ENCODE data around the gene DPP10.

The DPP10 gene

GRCh38 chr2:114580691-114581090 lies 138.2 kb downstream of the DPP10 start:
- H3K9ac ChIP-seq (ENCODE audit: insufficient read length, low read depth), result no peak overlapping the region
- H3K36me3 ChIP-seq (ENCODE audit: insufficient read depth, insufficient read length, low read length), result no peaks in the 10 kb centered on the region
- TF ChIP-seq SUZ12 (IDR thresholded peaks at IDR 0.05; ENCODE audit: extremely low read depth, insufficient read depth, insufficient read length), result no peak
- no peak for TF ChIP-seq ZNF274 (IDR thresholded peaks at IDR 0.05; ENCODE audit: low read depth, low read length)
- TF ChIP-seq YY1 (IDR thresholded peaks at IDR 0.05; ENCODE audit: insufficient read depth, insufficient read length), result no peak
- DNase-seq (ENCODE audit: low read depth, low spot score), result no peak
- H3K27me3 ChIP-seq (ENCODE audit: insufficient read depth, insufficient read length), result no peaks in the 10 kb centered on the region
- no peak overlapping the region for H3K4me3 ChIP-seq (ENCODE audit: insufficient read length, low read depth)
- no peaks in the 10 kb centered on the region for H3K4me1 ChIP-seq (ENCODE audit: insufficient read depth, insufficient read length)
- H3K9me3 ChIP-seq (ENCODE audit: insufficient read depth, low read length), result no peaks in the 10 kb centered on the region

GRCh38 chr2:114598329-114598728 lies 155.9 kb downstream of the DPP10 start:
- H3K9ac ChIP-seq (ENCODE audit: insufficient read length, low read depth), result no peak overlapping the region
- no peak for DNase-seq (ENCODE audit: low read depth, low spot score)
- TF ChIP-seq ZNF274 (IDR thresholded peaks at IDR 0.05; ENCODE audit: low read depth, low read length), result no peak

GRCh38 chr2:114609203-114609602 lies 166.8 kb downstream of the DPP10 start:
- Histone ChIP-seq H3K9me3 (ENCODE audit: insufficient read depth, low read length) (no peaks in the 10 kb centered on the region), H3K4me3 (ENCODE audit: insufficient read length, low read depth) (no peak overlapping the region), H3K9ac (ENCODE audit: insufficient read length, low read depth) (no peak overlapping the region), H3K36me3 (ENCODE audit: insufficient read depth, insufficient read length, low read length) (no peaks in the 10 kb centered on the region), H3K4me1 (ENCODE audit: insufficient read depth, insufficient read length) (peaks cover 3% of the 10 kb centered on the region), H3K27me3 (ENCODE audit: insufficient read depth, insufficient read length) (no peaks in the 10 kb centered on the region)
- no peak for DNase-seq (ENCODE audit: low read depth, low spot score)
- TF ChIP-seq SUZ12 (IDR thresholded peaks at IDR 0.05; ENCODE audit: extremely low read depth, insufficient read depth, insufficient read length), result no peak
- TF ChIP-seq YY1 (IDR thresholded peaks at IDR 0.05; ENCODE audit: insufficient read depth, insufficient read length), result no peak
- no peak for TF ChIP-seq ZNF274 (IDR thresholded peaks at IDR 0.05; ENCODE audit: low read depth, low read length)

More at GRCh38 chr2:114598329-114598728, 155.9 kb downstream of the DPP10 start:
- Histone ChIP-seq H3K36me3 (ENCODE audit: insufficient read depth, insufficient read length, low read length) (no peaks in the 10 kb centered on the region), H3K4me3 (ENCODE audit: insufficient read length, low read depth) (no peak overlapping the region), H3K9me3 (ENCODE audit: insufficient read depth, low read length) (no peaks in the 10 kb centered on the region), H3K27me3 (ENCODE audit: insufficient read depth, insufficient read length) (no peaks in the 10 kb centered on the region), H3K4me1 (ENCODE audit: insufficient read depth, insufficient read length) (no peaks in the 10 kb centered on the region)

GRCh38 chr2:114609801-114610200 lies 167.4 kb downstream of the DPP10 start:
- DNase-seq (ENCODE audit: low read depth, low spot score), result no peak
- Histone ChIP-seq H3K9ac (ENCODE audit: insufficient read length, low read depth) (no peak overlapping the region), H3K4me3 (ENCODE audit: insufficient read length, low read depth) (no peak overlapping the region), H3K36me3 (ENCODE audit: insufficient read depth, insufficient read length, low read length) (no peaks in the 10 kb centered on the region), H3K27me3 (ENCODE audit: insufficient read depth, insufficient read length) (no peaks in the 10 kb centered on the region), H3K9me3 (ENCODE audit: insufficient read depth, low read length) (no peaks in the 10 kb centered on the region), H3K4me1 (ENCODE audit: insufficient read depth, insufficient read length) (peaks cover 3% of the 10 kb centered on the region)
- TF ChIP-seq ZNF274 (IDR thresholded peaks at IDR 0.05; ENCODE audit: low read depth, low read length) (no peak), SUZ12 (IDR thresholded peaks at IDR 0.05; ENCODE audit: extremely low read depth, insufficient read depth, insufficient read length) (no peak), YY1 (IDR thresholded peaks at IDR 0.05; ENCODE audit: insufficient read depth, insufficient read length) (no peak)

GRCh38 chr2:114610677-114611076 lies 168.2 kb downstream of the DPP10 start:
- Histone ChIP-seq H3K4me3 (ENCODE audit: insufficient read length, low read depth) (no peak overlapping the region), H3K4me1 (ENCODE audit: insufficient read depth, insufficient read length) (peaks cover 3% of the 10 kb centered on the region), H3K9ac (ENCODE audit: insufficient read length, low read depth) (no peak overlapping the region), H3K27me3 (ENCODE audit: insufficient read depth, insufficient read length) (no peaks in the 10 kb centered on the region), H3K36me3 (ENCODE audit: insufficient read depth, insufficient read length, low read length) (no peaks in the 10 kb centered on the region), H3K9me3 (ENCODE audit: insufficient read depth, low read length) (no peaks in the 10 kb centered on the region)
- no peak for DNase-seq (ENCODE audit: low read depth, low spot score)
- no peak for TF ChIP-seq YY1 (IDR thresholded peaks at IDR 0.05; ENCODE audit: insufficient read depth, insufficient read length)
- no peak for TF ChIP-seq ZNF274 (IDR thresholded peaks at IDR 0.05; ENCODE audit: low read depth, low read length)
- TF ChIP-seq SUZ12 (IDR thresholded peaks at IDR 0.05; ENCODE audit: extremely low read depth, insufficient read depth, insufficient read length), result no peak

- no peak overlapping the region for H3K9ac ChIP-seq (ENCODE audit: insufficient read length, low read depth)
- TF ChIP-seq ZNF274 (IDR thresholded peaks at IDR 0.05; ENCODE audit: low read depth, low read length) (no peak), YY1 (IDR thresholded peaks at IDR 0.05; ENCODE audit: insufficient read depth, insufficient read length) (no peak), SUZ12 (IDR thresholded peaks at IDR 0.05; ENCODE audit: extremely low read depth, insufficient read depth, insufficient read length) (no peak)
- H3K9me3 ChIP-seq (ENCODE audit: insufficient read depth, low read length), result no peaks in the 10 kb centered on the region
- H3K4me3 ChIP-seq (ENCODE audit: insufficient read length, low read depth), result no peak overlapping the region
- no peaks in the 10 kb centered on the region for H3K27me3 ChIP-seq (ENCODE audit: insufficient read depth, insufficient read length)
- peaks cover 3% of the 10 kb centered on the region for H3K4me1 ChIP-seq (ENCODE audit: insufficient read depth, insufficient read length)
- no peak for DNase-seq (ENCODE audit: low read depth, low spot score)
- H3K36me3 ChIP-seq (ENCODE audit: insufficient read depth, insufficient read length, low read length), result no peaks in the 10 kb centered on the region
These were observed 172.2 kb downstream of the DPP10 start for GRCh38 chr2:114614592-114614991.

- no peaks in the 10 kb centered on the region for H3K27me3 ChIP-seq (ENCODE audit: insufficient read depth, insufficient read length)
- no peaks in the 10 kb centered on the region for H3K36me3 ChIP-seq (ENCODE audit: insufficient read depth, insufficient read length, low read length)
- no peaks in the 10 kb centered on the region for H3K9me3 ChIP-seq (ENCODE audit: insufficient read depth, low read length)
- no peak overlapping the region for H3K9ac ChIP-seq (ENCODE audit: insufficient read length, low read depth)
- DNase-seq (ENCODE audit: low read depth, low spot score), result no peak
- no peaks in the 10 kb centered on the region for H3K4me1 ChIP-seq (ENCODE audit: insufficient read depth, insufficient read length)
- TF ChIP-seq ZNF274 (IDR thresholded peaks at IDR 0.05; ENCODE audit: low read depth, low read length), result no peak
- H3K4me3 ChIP-seq (ENCODE audit: insufficient read length, low read depth), result no peak overlapping the region
These were observed 186.0 kb downstream of the DPP10 start for GRCh38 chr2:114628481-114628880.

GRCh38 chr2:114631146-114631545 lies 188.7 kb downstream of the DPP10 start:
- Histone ChIP-seq H3K36me3 (ENCODE audit: insufficient read depth, insufficient read length, low read length) (no peaks in the 10 kb centered on the region), H3K4me3 (ENCODE audit: insufficient read length, low read depth) (no peak overlapping the region), H3K9me3 (ENCODE audit: insufficient read depth, low read length) (no peaks in the 10 kb centered on the region), H3K27me3 (ENCODE audit: insufficient read depth, insufficient read length) (no peaks in the 10 kb centered on the region), H3K4me1 (ENCODE audit: insufficient read depth, insufficient read length) (no peaks in the 10 kb centered on the region), H3K9ac (ENCODE audit: insufficient read length, low read depth) (no peak overlapping the region)
- no peak for DNase-seq (ENCODE audit: low read depth, low spot score)
- no peak for TF ChIP-seq ZNF274 (IDR thresholded peaks at IDR 0.05; ENCODE audit: low read depth, low read length)
- TF ChIP-seq YY1 (IDR thresholded peaks at IDR 0.05; ENCODE audit: insufficient read depth, insufficient read length), result no peak
- no peak for TF ChIP-seq SUZ12 (IDR thresholded peaks at IDR 0.05; ENCODE audit: extremely low read depth, insufficient read depth, insufficient read length)

Measured in NT2/D1 (cell line).